Measurements from ENCODE around the gene HTRA3. TPM values are rescaled to one million over a fixed set of nuclear protein-coding genes. Genes with fewer than 3 reads are reported as not detected.

The HTRA3 gene
- total RNA-seq, 5 donors from 2014 or later (not counting 1 experiment from before 2014, with no cell fraction given): 0.13 to 0.26 TPM; not detected in 3

DNA sequence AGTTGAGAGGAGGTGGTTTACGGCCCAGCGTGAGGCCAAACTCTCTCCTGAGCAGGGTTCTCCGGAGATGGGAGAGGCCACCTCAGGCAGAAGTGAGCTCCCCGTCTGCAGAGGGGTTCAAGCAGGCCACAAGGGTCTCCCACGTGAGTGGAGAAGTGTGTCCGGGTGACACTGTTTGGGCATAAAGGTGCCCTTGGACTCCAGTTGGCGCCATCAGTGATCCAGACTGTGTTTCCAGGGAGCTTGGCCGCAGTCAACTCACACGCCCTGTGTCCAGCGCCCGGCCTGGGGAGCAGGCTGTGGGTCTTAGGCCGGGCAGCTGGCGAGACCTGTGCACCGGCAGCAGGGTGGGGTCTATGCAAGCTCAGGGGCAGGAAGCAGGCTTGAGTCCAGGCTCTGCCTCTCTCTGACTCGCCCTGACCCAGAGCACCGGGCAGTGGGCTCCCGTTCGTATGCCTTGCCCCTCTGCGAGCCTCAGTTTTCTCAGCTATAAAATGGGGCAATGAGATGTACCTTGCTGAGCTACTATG lies 24.6 kb upstream of the HTRA3 start:
- Histone ChIP-seq H3K4me1 (ENCODE audit: control insufficient read depth in 1 of 2, extremely low read depth in 1 of 2, insufficient read depth in 2 of 2, low read length in 2 of 2) (peaks cover 0 to 10% of the 10 kb centered on the region in 2 experiments), H3K27ac (ENCODE audit: low read length) (no peak overlapping the region), H3K9me3 (no peaks in the 10 kb centered on the region), H3K4me3 (ENCODE audit: control insufficient read depth in 1 of 2, extremely low read depth in 1 of 2, low read length in 1 of 2) (no peak overlapping the region), H3K36me3 (ENCODE audit: control insufficient read depth in 2 of 2, extremely low read depth in 1 of 2, insufficient read depth in 1 of 2, low read length in 1 of 2) (no peaks in the 10 kb centered on the region), H3K27me3 (replicated peaks in 1 of 2; ENCODE audit: control insufficient read depth in 2 of 2, extremely low read depth in 1 of 2, insufficient read depth in 2 of 2, low read length in 1 of 2) (peaks cover 0 to 15% of the 10 kb centered on the region in 2 experiments)
- DNase-seq: no peak
- H3K36me3 Mint-ChIP-seq: peaks cover 2% of the 10 kb centered on the region
- no peak for ATAC-seq (replicated peaks in 1 of 4)
- CTCF ChIA-PET: no interaction called here
- POLR2A ChIA-PET: no interaction called here
- H3K9me3 Mint-ChIP-seq: no peaks in the 10 kb centered on the region
- no peaks in the 10 kb centered on the region for H3K27me3 Mint-ChIP-seq
- WGBS (ENCODE audit: insufficient coverage): 95% methylated on average over 18 of the region's 19 CpGs
- no peak overlapping the region for H3K4me3 Mint-ChIP-seq
- peaks cover 3 to 6% (median 5%) of the 10 kb centered on the region in 3 donors for H3K4me1 Mint-ChIP-seq
- H3K27ac Mint-ChIP-seq: no peak overlapping the region

DNA sequence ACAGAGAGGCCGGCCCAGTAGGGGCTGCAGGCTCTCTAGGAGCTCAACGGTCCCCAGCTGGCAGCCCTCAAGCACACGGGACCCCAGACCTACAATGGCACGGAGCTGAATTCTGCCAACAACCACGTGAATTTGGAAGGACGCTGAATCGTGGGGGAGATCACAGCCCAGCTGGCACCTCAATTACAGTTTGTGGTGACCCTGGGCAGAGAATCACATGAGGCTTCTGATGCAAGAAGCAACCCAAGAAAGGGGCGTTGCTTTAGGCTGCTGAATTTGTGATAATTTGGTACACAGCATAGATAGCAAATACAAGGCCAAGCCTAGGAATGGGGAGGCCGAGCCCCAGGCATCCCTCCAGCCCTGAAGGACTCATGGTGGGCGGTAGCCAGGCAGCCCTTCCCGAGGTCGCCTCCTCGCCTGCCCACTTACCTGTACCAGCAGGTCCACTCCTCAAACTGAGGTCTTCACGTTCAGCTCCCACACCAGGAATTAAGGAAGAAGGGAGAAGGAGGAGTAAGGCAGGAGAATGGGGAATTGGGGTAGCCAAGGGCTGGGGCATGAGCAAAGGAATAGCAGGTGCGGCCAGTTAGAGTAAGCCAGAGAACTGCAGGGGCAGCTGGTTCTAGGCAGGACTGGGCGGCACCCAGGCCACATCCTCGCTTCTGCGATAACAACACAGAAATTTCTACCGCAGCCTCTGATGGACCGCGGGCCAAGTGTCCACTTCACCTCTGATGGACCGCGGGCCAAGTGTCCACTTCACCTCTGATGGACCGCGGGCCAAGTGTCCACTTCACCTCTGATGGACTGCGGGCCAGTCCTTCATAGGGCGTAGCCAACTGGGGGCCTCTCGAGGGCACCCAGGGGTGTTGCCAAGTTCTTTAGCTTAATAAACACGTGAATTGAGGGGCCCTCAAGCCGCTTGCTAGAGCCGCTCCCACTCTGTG lies 23.4 kb upstream of the HTRA3 start:
- no peak overlapping the region for H3K4me3 ChIP-seq (ENCODE audit: control insufficient read depth in 1 of 2, extremely low read depth in 1 of 2, low read length in 1 of 2)
- DNase-seq (no peak), ATAC-seq (replicated peaks in 1 of 4) (no peak)
- H3K4me3 Mint-ChIP-seq: no peak overlapping the region
- ChIA-PET POLR2A (no interaction called here), CTCF (interaction anchor here in 1 of 2 donors (0.5 kb wide), 1 partner anchor 58 kb away, joined by 3 read pairs; no protein-coding TSS in a partner anchor)
- no peak overlapping the region for H3K27ac ChIP-seq (ENCODE audit: low read length)
- peaks cover 0 to 10% of the 10 kb centered on the region in 2 experiments for H3K4me1 ChIP-seq (ENCODE audit: control insufficient read depth in 1 of 2, extremely low read depth in 1 of 2, insufficient read depth in 2 of 2, low read length in 2 of 2)
- H3K27ac Mint-ChIP-seq: no peak overlapping the region
- H3K4me1 Mint-ChIP-seq: peaks cover 3 to 6% (median 5%) of the 10 kb centered on the region in 3 donors
- no peaks in the 10 kb centered on the region for H3K9me3 ChIP-seq
- peaks cover under 1% of the 10 kb centered on the region for H3K36me3 Mint-ChIP-seq
- H3K36me3 ChIP-seq (ENCODE audit: control insufficient read depth in 2 of 2, extremely low read depth in 1 of 2, insufficient read depth in 1 of 2, low read length in 1 of 2): no peaks in the 10 kb centered on the region
- H3K27me3 Mint-ChIP-seq: no peaks in the 10 kb centered on the region
- WGBS (ENCODE audit: insufficient coverage): 90% methylated on average over 25 of the region's 31 CpGs
- peaks cover 0 to 15% of the 10 kb centered on the region in 2 experiments for H3K27me3 ChIP-seq (replicated peaks in 1 of 2; ENCODE audit: control insufficient read depth in 2 of 2, extremely low read depth in 1 of 2, insufficient read depth in 2 of 2, low read length in 1 of 2)
- H3K9me3 Mint-ChIP-seq: no peaks in the 10 kb centered on the region

DNA sequence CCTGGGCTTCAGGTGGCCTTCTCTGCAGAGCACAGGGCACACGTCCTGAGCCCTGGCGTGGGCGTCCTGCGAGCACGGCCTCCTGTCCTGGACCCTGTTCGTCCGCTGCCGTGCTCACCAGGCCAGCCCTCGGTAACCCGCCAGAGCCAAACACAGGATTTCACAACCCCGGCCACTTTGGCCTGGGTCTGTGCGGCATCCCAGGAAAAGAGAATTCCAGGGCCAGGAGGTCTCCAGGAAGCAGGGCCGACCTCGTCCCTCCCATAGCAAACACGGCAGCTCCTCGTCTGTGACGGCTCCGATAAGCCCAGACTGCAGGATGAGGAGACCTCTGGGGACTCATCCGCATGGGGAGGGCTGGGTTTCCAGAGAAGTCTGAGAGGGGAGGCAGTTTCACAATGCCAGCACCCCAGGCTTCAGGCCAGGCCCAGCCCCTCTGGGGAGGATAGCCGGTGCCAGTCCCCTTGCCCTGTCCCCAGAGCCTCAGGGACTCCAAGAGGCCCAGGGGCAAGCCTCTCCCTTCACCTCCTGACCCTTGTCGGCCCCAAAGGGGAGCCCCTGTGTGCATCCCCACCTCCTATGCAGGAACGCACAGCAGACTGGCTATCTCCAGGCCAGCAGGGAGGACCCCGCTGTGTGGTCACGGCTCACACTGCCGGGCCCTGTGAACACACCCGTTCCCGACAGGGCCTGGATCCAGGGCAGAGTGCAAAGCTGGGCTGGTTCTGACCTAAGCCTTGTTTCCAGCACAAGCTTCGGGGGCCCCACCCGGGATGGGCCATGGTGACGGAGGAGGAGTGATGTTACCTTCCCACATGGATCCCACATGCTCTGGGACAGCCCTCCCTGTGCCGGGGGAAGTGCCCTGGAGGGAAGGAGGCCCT lies 22.3 kb upstream of the HTRA3 start:
- H3K4me3 ChIP-seq (ENCODE audit: control insufficient read depth in 1 of 2, extremely low read depth in 1 of 2, low read length in 1 of 2): no peak overlapping the region
- H3K27ac Mint-ChIP-seq: no peak overlapping the region
- no peak overlapping the region for H3K27ac ChIP-seq (ENCODE audit: low read length)
- H3K27me3 Mint-ChIP-seq: no peaks in the 10 kb centered on the region
- DNase-seq (no peak), ATAC-seq (replicated peaks in 1 of 4) (no peak)
- CTCF ChIA-PET: no interaction called here
- POLR2A ChIA-PET: interaction anchor here in 1 of 2 donors (1.0 kb wide), 1 partner anchor 21 kb away, joined by 3 read pairs; no protein-coding TSS in a partner anchor
- no peaks in the 10 kb centered on the region for H3K4me1 Mint-ChIP-seq
- H3K9me3 ChIP-seq: no peaks in the 10 kb centered on the region
- H3K4me1 ChIP-seq (ENCODE audit: control insufficient read depth in 1 of 2, extremely low read depth in 1 of 2, insufficient read depth in 2 of 2, low read length in 2 of 2): peaks cover 0 to 4% of the 10 kb centered on the region in 2 experiments
- H3K36me3 ChIP-seq (ENCODE audit: control insufficient read depth in 2 of 2, extremely low read depth in 1 of 2, insufficient read depth in 1 of 2, low read length in 1 of 2): no peaks in the 10 kb centered on the region
- H3K9me3 Mint-ChIP-seq: no peaks in the 10 kb centered on the region
- no peak overlapping the region for H3K4me3 Mint-ChIP-seq
- peaks cover 0 to 15% of the 10 kb centered on the region in 2 experiments for H3K27me3 ChIP-seq (replicated peaks in 1 of 2; ENCODE audit: control insufficient read depth in 2 of 2, extremely low read depth in 1 of 2, insufficient read depth in 2 of 2, low read length in 1 of 2)
- no peaks in the 10 kb centered on the region for H3K36me3 Mint-ChIP-seq
- 93% methylated on average over 24 of the region's 31 CpGs for WGBS (ENCODE audit: insufficient coverage)

DNA sequence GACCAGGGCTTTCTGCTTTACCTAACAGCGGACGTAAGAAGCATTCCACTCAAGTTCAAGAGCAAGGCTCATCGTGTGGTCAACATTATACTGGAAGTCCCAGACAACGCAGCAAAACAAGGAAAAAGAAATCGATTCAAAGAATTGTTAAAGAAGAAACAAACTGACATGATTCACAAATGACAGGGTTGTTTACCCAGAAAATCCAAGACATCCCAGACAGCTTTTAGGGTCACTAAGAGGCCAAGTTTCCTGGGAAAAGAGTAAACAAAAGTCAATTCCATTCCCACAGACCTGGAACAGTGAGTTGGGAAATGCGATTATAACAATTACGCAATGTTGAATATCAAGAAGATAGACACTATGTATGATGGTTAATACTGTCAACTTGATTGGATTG lies 21.5 kb upstream of the HTRA3 start:
- H3K4me1 Mint-ChIP-seq: no peaks in the 10 kb centered on the region
- DNase-seq (no peak), ATAC-seq (replicated peaks in 1 of 4) (no peak)
- no peak overlapping the region for H3K4me3 Mint-ChIP-seq
- no peak overlapping the region for H3K27ac Mint-ChIP-seq
- Histone ChIP-seq H3K36me3 (ENCODE audit: control insufficient read depth in 2 of 2, extremely low read depth in 1 of 2, insufficient read depth in 1 of 2, low read length in 1 of 2) (no peaks in the 10 kb centered on the region), H3K27ac (ENCODE audit: low read length) (no peak overlapping the region), H3K4me3 (ENCODE audit: control insufficient read depth in 1 of 2, extremely low read depth in 1 of 2, low read length in 1 of 2) (no peak overlapping the region), H3K4me1 (ENCODE audit: control insufficient read depth in 1 of 2, extremely low read depth in 1 of 2, insufficient read depth in 2 of 2, low read length in 2 of 2) (no peaks in the 10 kb centered on the region), H3K27me3 (replicated peaks in 1 of 2; ENCODE audit: control insufficient read depth in 2 of 2, extremely low read depth in 1 of 2, insufficient read depth in 2 of 2, low read length in 1 of 2) (peaks cover 0 to 17% of the 10 kb centered on the region in 2 experiments), H3K9me3 (no peaks in the 10 kb centered on the region)
- ChIA-PET CTCF (no interaction called here), POLR2A (interaction anchor here in 1 of 2 donors (1.0 kb wide), 1 partner anchor 22 kb away, joined by 3 read pairs; no protein-coding TSS in a partner anchor)
- WGBS (ENCODE audit: insufficient coverage): 81% methylated on average over 3 of the region's 7 CpGs
- H3K36me3 Mint-ChIP-seq: no peaks in the 10 kb centered on the region
- no peaks in the 10 kb centered on the region for H3K9me3 Mint-ChIP-seq
- no peaks in the 10 kb centered on the region for H3K27me3 Mint-ChIP-seq

DNA sequence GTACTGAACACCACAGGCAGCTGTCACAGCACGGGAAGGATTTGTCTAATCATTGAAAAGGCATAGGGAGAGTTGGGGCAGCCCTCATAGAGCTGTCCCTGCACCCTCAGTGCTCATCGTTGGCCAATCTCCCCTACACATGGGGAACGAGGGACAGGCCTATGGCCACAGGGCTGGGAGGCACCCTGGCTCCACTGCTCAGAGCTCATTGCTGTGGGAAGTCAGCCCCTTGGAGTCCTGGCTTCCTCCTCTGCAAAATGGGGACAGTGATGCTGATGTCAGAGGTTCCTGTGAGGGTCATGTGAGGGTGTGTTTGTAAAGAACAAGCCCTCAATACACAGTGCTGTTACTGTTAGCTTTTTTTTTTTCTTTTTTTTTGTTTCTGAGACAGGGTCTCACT lies 19.3 kb upstream of the HTRA3 start:
- ATAC-seq (replicated peaks in 1 of 4) (no peak), DNase-seq (no peak)
- ChIA-PET POLR2A (interaction anchor here in 1 of 2 donors (0.6 kb wide), 1 partner anchor 315 kb away, joined by 3 read pairs; no protein-coding TSS in a partner anchor), CTCF (interaction anchor here in 1 of 2 donors (0.6 kb wide), 1 partner anchor 144 kb away, joined by 3 read pairs; no protein-coding TSS in a partner anchor)
- H3K4me1 Mint-ChIP-seq: no peaks in the 10 kb centered on the region
- Histone ChIP-seq H3K36me3 (ENCODE audit: control insufficient read depth in 2 of 2, extremely low read depth in 1 of 2, insufficient read depth in 1 of 2, low read length in 1 of 2) (no peaks in the 10 kb centered on the region), H3K4me1 (ENCODE audit: control insufficient read depth in 1 of 2, extremely low read depth in 1 of 2, insufficient read depth in 2 of 2, low read length in 2 of 2) (no peaks in the 10 kb centered on the region), H3K27ac (ENCODE audit: low read length) (no peak overlapping the region), H3K27me3 (replicated peaks in 1 of 2; ENCODE audit: control insufficient read depth in 2 of 2, extremely low read depth in 1 of 2, insufficient read depth in 2 of 2, low read length in 1 of 2) (peaks cover 0 to 14% of the 10 kb centered on the region in 2 experiments), H3K9me3 (no peaks in the 10 kb centered on the region), H3K4me3 (ENCODE audit: control insufficient read depth in 1 of 2, extremely low read depth in 1 of 2, low read length in 1 of 2) (no peak overlapping the region)
- no peaks in the 10 kb centered on the region for H3K36me3 Mint-ChIP-seq
- H3K27me3 Mint-ChIP-seq: no peaks in the 10 kb centered on the region
- 60% methylated on average over 1 of the region's 3 CpGs for whole genome bisulfite sequencing (ENCODE audit: insufficient coverage)
- H3K4me3 Mint-ChIP-seq: no peak overlapping the region
- H3K9me3 Mint-ChIP-seq: no peaks in the 10 kb centered on the region
- H3K27ac Mint-ChIP-seq: no peak overlapping the region

DNA sequence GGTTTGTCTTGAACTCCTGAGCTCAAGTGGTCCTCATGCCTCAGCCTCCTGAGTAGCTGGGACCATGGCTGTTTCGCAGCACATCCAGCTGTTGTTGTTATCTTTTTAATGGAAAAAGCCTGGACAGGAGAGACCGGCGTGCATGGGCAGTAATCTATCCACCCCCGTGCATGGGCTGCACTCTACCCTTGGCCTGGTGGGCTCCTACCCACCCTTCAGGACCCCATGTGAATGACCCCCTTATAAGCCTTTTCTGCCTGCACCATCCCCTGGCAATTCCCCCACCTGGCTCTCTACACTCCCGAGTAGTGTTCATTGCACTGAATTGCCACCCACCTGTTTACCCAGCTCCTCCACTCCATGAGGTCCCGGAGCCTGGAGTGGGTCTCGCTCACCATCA lies 18.9 kb upstream of the HTRA3 start:
- no peaks in the 10 kb centered on the region for H3K36me3 ChIP-seq (ENCODE audit: control insufficient read depth in 2 of 2, extremely low read depth in 1 of 2, insufficient read depth in 1 of 2, low read length in 1 of 2)
- H3K27ac Mint-ChIP-seq: no peak overlapping the region
- H3K36me3 Mint-ChIP-seq: no peaks in the 10 kb centered on the region
- no peaks in the 10 kb centered on the region for H3K9me3 ChIP-seq
- ChIA-PET CTCF (interaction anchor here in 1 of 2 donors (0.6 kb wide), 1 partner anchor 144 kb away, joined by 3 read pairs; no protein-coding TSS in a partner anchor), POLR2A (no interaction called here)
- H3K4me1 ChIP-seq (ENCODE audit: control insufficient read depth in 1 of 2, extremely low read depth in 1 of 2, insufficient read depth in 2 of 2, low read length in 2 of 2): no peaks in the 10 kb centered on the region
- H3K27me3 Mint-ChIP-seq: no peaks in the 10 kb centered on the region
- ATAC-seq (replicated peaks in 1 of 4) (no peak), DNase-seq (no peak)
- no peaks in the 10 kb centered on the region for H3K9me3 Mint-ChIP-seq
- no peaks in the 10 kb centered on the region for H3K4me1 Mint-ChIP-seq
- H3K27ac ChIP-seq (ENCODE audit: low read length): no peak overlapping the region
- H3K4me3 ChIP-seq (ENCODE audit: control insufficient read depth in 1 of 2, extremely low read depth in 1 of 2, low read length in 1 of 2): no peak overlapping the region
- 80% methylated on average over 7 of the region's 7 CpGs for WGBS (ENCODE audit: insufficient coverage)
- H3K27me3 ChIP-seq (replicated peaks in 1 of 2; ENCODE audit: control insufficient read depth in 2 of 2, extremely low read depth in 1 of 2, insufficient read depth in 2 of 2, low read length in 1 of 2): peaks cover 0 to 14% of the 10 kb centered on the region in 2 experiments
- H3K4me3 Mint-ChIP-seq: no peak overlapping the region

Measured in T-cell (primary cell).